Neuronal stem cell (in vitro differentiated cells): Measurements from ENCODE around the gene RGSL1.

ENCODE experiments used
- DNase-seq: peaks from one replicate; pipeline ENCODE4 v3.0.0-alpha.2; 2013; ENCODE audit warnings: low spot score
- H2AFZ ChIP-seq: one replicate; pipeline ENCODE4 v1.6.1; 2013; ENCODE audit warnings: mild to moderate bottlenecking, low read length, inconsistent platforms
- H2AK5ac ChIP-seq: 2 replicates; pipeline ENCODE4 v1.6.1; 2013; ENCODE audit warnings: low read depth, mild to moderate bottlenecking, inconsistent platforms, low read length, moderate library complexity, mixed read lengths
- H2BK120ac ChIP-seq: 2 replicates; pipeline ENCODE4 v1.6.1; 2013; ENCODE audit warnings: low read depth, mild to moderate bottlenecking, inconsistent platforms, low read length, moderate library complexity, mixed read lengths
- H2BK12ac ChIP-seq: one replicate; pipeline ENCODE4 v1.6.1; 2013; ENCODE audit warnings: low read length, inconsistent platforms
- H2BK15ac ChIP-seq: 2 replicates; pipeline ENCODE4 v1.6.1; 2013; ENCODE audit warnings: mild to moderate bottlenecking, low read length, inconsistent platforms, mixed read lengths
- H2BK5ac ChIP-seq: one replicate; pipeline ENCODE4 v1.6.1; 2013; ENCODE audit warnings: inconsistent platforms, mild to moderate bottlenecking, low read length, moderate library complexity
- H3K14ac ChIP-seq: one replicate; pipeline ENCODE4 v1.6.1; 2013; ENCODE audit warnings: low read length, inconsistent platforms
- H3K18ac ChIP-seq: 2 replicates; pipeline ENCODE4 v1.6.1; 2013; ENCODE audit warnings: low read length, inconsistent platforms
- H3K23ac ChIP-seq: 2 replicates; pipeline ENCODE4 v1.6.1; 2013; ENCODE audit warnings: low read depth, mild to moderate bottlenecking, mixed read lengths, low read length, inconsistent platforms; ENCODE audit not compliant: poor library complexity
- H3K27ac ChIP-seq: replicated peaks from 3 replicates; pipeline ENCODE4 v1.5.1; 2013; ENCODE audit warnings: low read length, inconsistent platforms
- H3K27me3 ChIP-seq, 3 experiments: 2 replicates each; pipeline ENCODE4 v1.6.1; 2013; ENCODE audit warnings: low read length in 3 of 3, mild to moderate bottlenecking in 2 of 3, inconsistent platforms in 1 of 3, low read depth in 1 of 3, mixed read lengths in 1 of 3, moderate library complexity in 1 of 3; ENCODE audit not compliant: control insufficient read depth in 3 of 3, insufficient read depth in 3 of 3
- H3K36me3 ChIP-seq, 2 donors: replicated peaks in 1 of 2; 2 replicates each; pipeline ENCODE4 v1.6.1; 2013; ENCODE audit warnings: low read length in 2 of 2; ENCODE audit not compliant: control insufficient read depth in 2 of 2, insufficient read depth in 2 of 2
- H3K4ac ChIP-seq: 2 replicates; pipeline ENCODE4 v1.6.1; 2013; ENCODE audit warnings: inconsistent platforms, mild to moderate bottlenecking, low read length, moderate library complexity
- H3K4me1 ChIP-seq, 2 donors: 1 replicate in 1 of 2; 2 replicates in 1 of 2; pipeline ENCODE4 v1.6.1; 2013; ENCODE audit warnings: low read length in 2 of 2, low read depth in 1 of 2; ENCODE audit not compliant: control insufficient read depth in 2 of 2, insufficient read depth in 1 of 2
- H3K4me2 ChIP-seq: one replicate; pipeline ENCODE4 v1.6.1; 2013; ENCODE audit warnings: mild to moderate bottlenecking, low read length, inconsistent platforms; ENCODE audit not compliant: insufficient read depth, poor library complexity, severe bottlenecking
- H3K4me3 ChIP-seq, 2 donors: 2 replicates each; pipeline ENCODE4 v1.5.1; 2013; ENCODE audit warnings: low read length in 2 of 2, mild to moderate bottlenecking in 2 of 2, inconsistent platforms in 1 of 2, moderate library complexity in 1 of 2
- H3K79me1 ChIP-seq: one replicate; pipeline ENCODE4 v1.6.1; 2013; ENCODE audit warnings: low read depth, mild to moderate bottlenecking, inconsistent platforms, low read length, moderate library complexity
- H3K9ac ChIP-seq: one replicate; pipeline ENCODE4 v1.6.1; 2013; ENCODE audit warnings: mild to moderate bottlenecking, low read depth, low read length, inconsistent platforms; ENCODE audit not compliant: poor library complexity
- H3K9me3 ChIP-seq, 2 donors: replicated peaks in 1 of 2; 2 replicates each; pipeline versions ENCODE3 to v1.6.1; 2013; ENCODE audit warnings: low read length in 2 of 2, mild to moderate bottlenecking in 2 of 2, inconsistent platforms in 1 of 2, low read depth in 1 of 2, mixed read lengths in 1 of 2, moderate library complexity in 1 of 2; ENCODE audit not compliant: control insufficient read depth in 2 of 2, insufficient read depth in 1 of 2
- H4K8ac ChIP-seq: one replicate; pipeline ENCODE4 v1.6.1; 2013; ENCODE audit warnings: low read depth, mild to moderate bottlenecking, inconsistent platforms, low read length, moderate library complexity
- H4K91ac ChIP-seq: one replicate; pipeline ENCODE4 v1.6.1; 2013; ENCODE audit warnings: low read length, low read depth, mild to moderate bottlenecking, inconsistent platforms; ENCODE audit not compliant: poor library complexity
- WGBS, 2 donors: extraction: QIAGEN DNeasy Blood & Tissue Kit; methylation state at CpG; one replicate each; pipeline ENCODE4 v1.1.7; 2013; ENCODE audit warnings: missing lambda C conversion rate in 2 of 2, mixed read lengths in 1 of 2; ENCODE audit not compliant: insufficient read length in 2 of 2, insufficient replicate concordance in 1 of 2; ENCODE audit errors: extremely low coverage in 2 of 2; 5-methylcytosine and 5-hydroxymethylcytosine counted together

RGSL1 gene

GRCh38 chr1:182473556-182473955, 23.6 kb downstream of the RGSL1 start:
- Histone ChIP-seq H2BK12ac (no peak overlapping the region), H3K23ac (no peak overlapping the region), H3K4me1 (no peaks in the 10 kb centered on the region), H2AK5ac (no peak overlapping the region), H2BK15ac (no peak overlapping the region), H3K4ac (no peak overlapping the region), H2BK5ac (no peak overlapping the region), H2AFZ (no peak overlapping the region), H3K4me3 (no peak overlapping the region), H3K14ac (no peak overlapping the region), H3K36me3 (no peaks in the 10 kb centered on the region), H3K9me3 (peaks cover 1 to 2% of the 10 kb centered on the region in 2 donors), H3K4me2 (no peak overlapping the region), H3K27me3 (peaks cover 0 to 11% (median 0%) of the 10 kb centered on the region in 3 experiments), H2BK120ac (no peak overlapping the region), H3K27ac (no peak overlapping the region), H4K91ac (no peak overlapping the region), H3K9ac (no peak overlapping the region), H4K8ac (no peak overlapping the region), H3K18ac (no peak overlapping the region), H3K79me1 (no peaks in the 10 kb centered on the region)
- DNase-seq: no peak
- WGBS, 2 donors: no CpG with 5 or more reads among the region's 4 CpGs

- Histone ChIP-seq H3K36me3 (no peaks in the 10 kb centered on the region), H4K91ac (no peak overlapping the region), H2BK120ac (no peak overlapping the region), H3K23ac (no peak overlapping the region), H4K8ac (no peak overlapping the region), H2AK5ac (no peak overlapping the region), H2BK12ac (no peak overlapping the region), H3K4me1 (no peaks in the 10 kb centered on the region), H3K14ac (no peak overlapping the region), H3K27me3 (peaks cover 0 to 11% (median 0%) of the 10 kb centered on the region in 3 experiments), H3K4me2 (no peak overlapping the region), H2BK15ac (no peak overlapping the region), H3K79me1 (no peaks in the 10 kb centered on the region), H3K9me3 (peaks cover 1 to 2% of the 10 kb centered on the region in 2 donors), H3K4me3 (no peak overlapping the region), H3K4ac (no peak overlapping the region), H2AFZ (no peak overlapping the region), H3K18ac (no peak overlapping the region), H2BK5ac (no peak overlapping the region), H3K27ac (no peak overlapping the region), H3K9ac (no peak overlapping the region)
- WGBS, 2 donors: no CpG with 5 or more reads among the region's 2 CpGs
- no peak for DNase-seq
Observed at GRCh38 chr1:182476625-182477024, 26.7 kb downstream of the RGSL1 start.

GRCh38 chr1:182478238-182478637, 28.3 kb downstream of the RGSL1 start:
- H3K14ac ChIP-seq: no peak overlapping the region
- no peak overlapping the region for H2AK5ac ChIP-seq
- no peak overlapping the region for H2BK5ac ChIP-seq
- H3K4me3 ChIP-seq: no peak overlapping the region
- no peak overlapping the region for H3K9ac ChIP-seq
- no peak overlapping the region for H4K91ac ChIP-seq
- H3K4ac ChIP-seq: no peak overlapping the region
- H4K8ac ChIP-seq: no peak overlapping the region
- peaks cover 1 to 2% of the 10 kb centered on the region in 2 donors for H3K9me3 ChIP-seq
- H3K36me3 ChIP-seq: no peaks in the 10 kb centered on the region
- H2BK15ac ChIP-seq: no peak overlapping the region
- no peak overlapping the region for H3K27ac ChIP-seq
- no peak overlapping the region for H3K18ac ChIP-seq
- no peak overlapping the region for H2AFZ ChIP-seq
- H3K4me2 ChIP-seq: no peak overlapping the region
- no peak overlapping the region for H2BK12ac ChIP-seq
- H3K79me1 ChIP-seq: no peaks in the 10 kb centered on the region
- peaks cover 0 to 8% (median 0%) of the 10 kb centered on the region in 3 experiments for H3K27me3 ChIP-seq
- H2BK120ac ChIP-seq: no peak overlapping the region
- H3K23ac ChIP-seq: no peak overlapping the region
- no peak for DNase-seq
- no peaks in the 10 kb centered on the region for H3K4me1 ChIP-seq

- H2AFZ ChIP-seq: no peak overlapping the region
- H3K9ac ChIP-seq: no peak overlapping the region
- H2BK120ac ChIP-seq: no peak overlapping the region
- H3K27me3 ChIP-seq: no peaks in the 10 kb centered on the region
- no peak overlapping the region for H4K8ac ChIP-seq
- H3K36me3 ChIP-seq: no peaks in the 10 kb centered on the region
- H3K4me1 ChIP-seq: no peaks in the 10 kb centered on the region
- no peak overlapping the region for H3K14ac ChIP-seq
- H3K27ac ChIP-seq: no peak overlapping the region
- no peak overlapping the region for H3K4ac ChIP-seq
- no peak overlapping the region for H3K4me2 ChIP-seq
- no peak overlapping the region for H3K4me3 ChIP-seq
- no peak overlapping the region for H2BK12ac ChIP-seq
- H4K91ac ChIP-seq: no peak overlapping the region
- H2BK15ac ChIP-seq: no peak overlapping the region
- H3K9me3 ChIP-seq: no peaks in the 10 kb centered on the region
- WGBS, 2 donors: no CpG with 5 or more reads among the region's 2 CpGs
- no peak overlapping the region for H2BK5ac ChIP-seq
- no peak overlapping the region for H3K23ac ChIP-seq
- H2AK5ac ChIP-seq: no peak overlapping the region
- DNase-seq: no peak
- no peaks in the 10 kb centered on the region for H3K79me1 ChIP-seq
- no peak overlapping the region for H3K18ac ChIP-seq
Observed at GRCh38 chr1:182484067-182484466, 34.1 kb downstream of the RGSL1 start.
